T-helper 17 cell (primary cell): ENCODE measurements around the gene BOLA2B. TPM values are rescaled to one million over a fixed set of nuclear protein-coding genes. Genes with fewer than 3 reads are reported as not detected.
A peak's percentile ranks its signal among the peaks of the same experiment; 100 is the strongest.
"Not testable (repeated sequence)": the region's sequence is repeated elsewhere in the genome, so short reads cannot be mapped to it uniquely, and the experiment has no call there.

ENCODE experiments used
- ATAC-seq: fragments of 150-1000 bp; cut with Tn5 transposase; 2 replicates; pipeline ENCODE4 v1.10.0; 2021; ENCODE audit warnings: mild to moderate bottlenecking, moderate library complexity
- DNase-seq, 3 donors: peaks; one replicate each; pipeline versions ENCODE4 v3.0.0 to v3.0.0-alpha.2; 2020 to 2021
- H3K9me3 ChIP-seq: one replicate; pipeline ENCODE4 v1.7.0; 2013; ENCODE audit warnings: low read length, mild to moderate bottlenecking; ENCODE audit not compliant: control insufficient read depth, poor library complexity, severe bottlenecking
- H3K27ac Mint-ChIP-seq: one replicate; pipeline ENCODE4 v1.8.0; 2022; ENCODE audit warnings: mild to moderate bottlenecking, moderate library complexity, mixed read lengths
- H3K27me3 Mint-ChIP-seq: one replicate; pipeline ENCODE4 v1.8.0; 2022; ENCODE audit warnings: mixed read lengths
- H3K36me3 Mint-ChIP-seq: one replicate; pipeline ENCODE4 v1.8.0; 2022; ENCODE audit warnings: low read depth, mixed read lengths
- H3K4me1 Mint-ChIP-seq: one replicate; pipeline ENCODE4 v1.8.0; 2022; ENCODE audit warnings: mild to moderate bottlenecking, mixed read lengths
- H3K4me3 Mint-ChIP-seq: one replicate; pipeline ENCODE4 v1.8.0; 2022; ENCODE audit warnings: mild to moderate bottlenecking, moderate library complexity, mixed read lengths
- total RNA-seq, 4 donors: library from RNA in 2 of 4; stranded (reverse) in 2 of 4; gene quantifications; one replicate each; pipeline ENCODE4 v1.2.3 and lab custom pipeline; 2022 to 2026

The BOLA2B gene
- total RNA-seq, 2 donors from 2014 or later, result 60.7 to 78.7 TPM

GRCh38 chr16:30176876-30177275 lies 16.6 kb downstream of the BOLA2B start:
- not testable (repeated sequence) for H3K27ac Mint-ChIP-seq, H3K27me3 Mint-ChIP-seq, H3K4me3 Mint-ChIP-seq, DNase-seq, ATAC-seq, H3K9me3 ChIP-seq, H3K36me3 Mint-ChIP-seq, H3K4me1 Mint-ChIP-seq

- H3K9me3 ChIP-seq, result no peaks in the 10 kb centered on the region
- Mint-ChIP-seq H3K4me1 (no peaks in the 10 kb centered on the region), H3K27ac (no peak overlapping the region), H3K4me3 (no peak overlapping the region), H3K36me3 (no peaks in the 10 kb centered on the region), H3K27me3 (no peaks in the 10 kb centered on the region)
- no peak for ATAC-seq
- DNase-seq, result no peak
Observed at GRCh38 chr16:30173054-30173453, 20.4 kb downstream of the BOLA2B start.

- H3K36me3 Mint-ChIP-seq, H3K27me3 Mint-ChIP-seq, DNase-seq, H3K27ac Mint-ChIP-seq, H3K4me3 Mint-ChIP-seq, ATAC-seq, H3K9me3 ChIP-seq: not testable (repeated sequence)
- peaks cover 17% of the 10 kb centered on the region for H3K4me1 Mint-ChIP-seq
Observed at GRCh38 chr16:30170145-30170544, 23.3 kb downstream of the BOLA2B start.

- H3K27me3 Mint-ChIP-seq, H3K9me3 ChIP-seq, H3K4me3 Mint-ChIP-seq, H3K36me3 Mint-ChIP-seq, DNase-seq, H3K27ac Mint-ChIP-seq, ATAC-seq: not testable (repeated sequence)
- peaks cover 19% of the 10 kb centered on the region for H3K4me1 Mint-ChIP-seq
Observed at GRCh38 chr16:30169416-30169815, 24.1 kb downstream of the BOLA2B start.

GRCh38 chr16:30168746-30169145 lies 24.7 kb downstream of the BOLA2B start:
- DNase-seq, H3K36me3 Mint-ChIP-seq, H3K4me3 Mint-ChIP-seq, H3K27ac Mint-ChIP-seq, H3K27me3 Mint-ChIP-seq, ATAC-seq, H3K9me3 ChIP-seq: not testable (repeated sequence)
- H3K4me1 Mint-ChIP-seq, result peaks cover 19% of the 10 kb centered on the region

- peak; percentile 51 for ATAC-seq
- Mint-ChIP-seq H3K4me1 (peaks cover 22% of the 10 kb centered on the region), H3K4me3 (peak overlapping the region; percentile 60), H3K36me3 (peaks cover 2% of the 10 kb centered on the region), H3K27ac (peak overlapping the region; percentile 39), H3K27me3 (no peaks in the 10 kb centered on the region)
- no peak for DNase-seq
- no peaks in the 10 kb centered on the region for H3K9me3 ChIP-seq
Observed at GRCh38 chr16:30166202-30166902, 27.1 kb downstream of the BOLA2B start.

- ATAC-seq (no peak), DNase-seq (no peak)
- Mint-ChIP-seq H3K4me1 (peaks cover 22% of the 10 kb centered on the region), H3K27ac (no peak overlapping the region), H3K4me3 (no peak overlapping the region), H3K27me3 (no peaks in the 10 kb centered on the region), H3K36me3 (peaks cover 2% of the 10 kb centered on the region)
- no peaks in the 10 kb centered on the region for H3K9me3 ChIP-seq
Observed at GRCh38 chr16:30163538-30163937, 29.9 kb downstream of the BOLA2B start.

- Mint-ChIP-seq H3K4me1 (peaks cover 4% of the 10 kb centered on the region), H3K27ac (no peak overlapping the region), H3K27me3 (no peaks in the 10 kb centered on the region), H3K4me3 (no peak overlapping the region), H3K36me3 (no peaks in the 10 kb centered on the region)
- H3K9me3 ChIP-seq, result no peaks in the 10 kb centered on the region
- ATAC-seq, result no peak
- DNase-seq, result no peak
Observed at GRCh38 chr16:30157214-30157613, 36.3 kb downstream of the BOLA2B start.

- no peaks in the 10 kb centered on the region for H3K36me3 Mint-ChIP-seq
- H3K27ac Mint-ChIP-seq, result no peak overlapping the region
- peaks cover 4% of the 10 kb centered on the region for H3K4me1 Mint-ChIP-seq
- no peak overlapping the region for H3K4me3 Mint-ChIP-seq
- DNase-seq (no peak), ATAC-seq (no peak)
- no peaks in the 10 kb centered on the region for H3K27me3 Mint-ChIP-seq
- H3K9me3 ChIP-seq, result peaks cover under 1% of the 10 kb centered on the region
Observed at GRCh38 chr16:30155188-30155587, 38.3 kb downstream of the BOLA2B start.

- H3K9me3 ChIP-seq, result peaks cover 5% of the 10 kb centered on the region
- H3K4me3 Mint-ChIP-seq, result no peak overlapping the region
- no peaks in the 10 kb centered on the region for H3K36me3 Mint-ChIP-seq
- no peaks in the 10 kb centered on the region for H3K27me3 Mint-ChIP-seq
- DNase-seq (no peak), ATAC-seq (no peak)
- H3K4me1 Mint-ChIP-seq, result peaks cover 4% of the 10 kb centered on the region
- H3K27ac Mint-ChIP-seq, result no peak overlapping the region
Observed at GRCh38 chr16:30152517-30152916, 40.9 kb downstream of the BOLA2B start.

- no peaks in the 10 kb centered on the region for H3K36me3 Mint-ChIP-seq
- ATAC-seq, result no peak
- DNase-seq, result no peak
- peaks cover 2% of the 10 kb centered on the region for H3K4me1 Mint-ChIP-seq
- H3K4me3 Mint-ChIP-seq, result no peak overlapping the region
- no peak overlapping the region for H3K27ac Mint-ChIP-seq
- peaks cover 5% of the 10 kb centered on the region for H3K9me3 ChIP-seq
- no peaks in the 10 kb centered on the region for H3K27me3 Mint-ChIP-seq
Observed at GRCh38 chr16:30151091-30151490, 42.4 kb downstream of the BOLA2B start.

GRCh38 chr16:30149250-30149930 lies 44.1 kb downstream of the BOLA2B start:
- H3K4me1 Mint-ChIP-seq, result peaks cover 6% of the 10 kb centered on the region
- H3K9me3 ChIP-seq, result peaks cover 5% of the 10 kb centered on the region
- no peak overlapping the region for H3K27ac Mint-ChIP-seq
- H3K36me3 Mint-ChIP-seq, result no peaks in the 10 kb centered on the region
- no peak overlapping the region for H3K4me3 Mint-ChIP-seq
- DNase-seq (no peak), ATAC-seq (no peak)
- H3K27me3 Mint-ChIP-seq, result no peaks in the 10 kb centered on the region

GRCh38 chr16:30147843-30148510 lies 45.5 kb downstream of the BOLA2B start:
- no peak for DNase-seq
- no peaks in the 10 kb centered on the region for H3K27me3 Mint-ChIP-seq
- no peaks in the 10 kb centered on the region for H3K36me3 Mint-ChIP-seq
- peaks cover 5% of the 10 kb centered on the region for H3K9me3 ChIP-seq
- H3K4me3 Mint-ChIP-seq, result no peak overlapping the region
- H3K4me1 Mint-ChIP-seq, result peaks cover 11% of the 10 kb centered on the region
- H3K27ac Mint-ChIP-seq, result no peak overlapping the region
- ATAC-seq, result no peak
